22Rv1 (cell line): ENCODE results near the gene AGTR2.

Experiments
- ZFX ChIP-seq: fragments of 450-650 bp; IDR thresholded peaks from 2 replicates; pipeline ENCODE4 v1.6.1; 2017; ENCODE audit warnings: antibody characterized with exemption, borderline replicate concordance
- TF ChIP-seq, protein P1 (sequence below): fragments of 450-650 bp; IDR thresholded peaks from 2 replicates; pipeline ENCODE4 v1.5.1; 2017; ENCODE audit warnings: mild to moderate bottlenecking

GRCh38 chrX:116142976-116143375 is 27.6 kb upstream of the AGTR2 start:
- TF ChIP-seq, protein P1, sequence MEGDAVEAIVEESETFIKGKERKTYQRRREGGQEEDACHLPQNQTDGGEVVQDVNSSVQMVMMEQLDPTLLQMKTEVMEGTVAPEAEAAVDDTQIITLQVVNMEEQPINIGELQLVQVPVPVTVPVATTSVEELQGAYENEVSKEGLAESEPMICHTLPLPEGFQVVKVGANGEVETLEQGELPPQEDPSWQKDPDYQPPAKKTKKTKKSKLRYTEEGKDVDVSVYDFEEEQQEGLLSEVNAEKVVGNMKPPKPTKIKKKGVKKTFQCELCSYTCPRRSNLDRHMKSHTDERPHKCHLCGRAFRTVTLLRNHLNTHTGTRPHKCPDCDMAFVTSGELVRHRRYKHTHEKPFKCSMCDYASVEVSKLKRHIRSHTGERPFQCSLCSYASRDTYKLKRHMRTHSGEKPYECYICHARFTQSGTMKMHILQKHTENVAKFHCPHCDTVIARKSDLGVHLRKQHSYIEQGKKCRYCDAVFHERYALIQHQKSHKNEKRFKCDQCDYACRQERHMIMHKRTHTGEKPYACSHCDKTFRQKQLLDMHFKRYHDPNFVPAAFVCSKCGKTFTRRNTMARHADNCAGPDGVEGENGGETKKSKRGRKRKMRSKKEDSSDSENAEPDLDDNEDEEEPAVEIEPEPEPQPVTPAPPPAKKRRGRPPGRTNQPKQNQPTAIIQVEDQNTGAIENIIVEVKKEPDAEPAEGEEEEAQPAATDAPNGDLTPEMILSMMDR, result no peak
- TF ChIP-seq ZFX, result no peak
